Central memory CD8-positive, alpha-beta T cell (primary cell): ENCODE results near the gene DISP3.
"Not testable (repeated sequence)": the region's sequence is repeated elsewhere in the genome, so short reads cannot be mapped to it uniquely, and the experiment has no call there.

Source experiments
- ATAC-seq: fragments of 150-1000 bp; cut with Tn5 transposase; replicated peaks from 2 replicates; pipeline ENCODE4 v1.10.0; 2022; ENCODE audit warnings: mild to moderate bottlenecking, moderate FRiP score, moderate number of reproducible peaks; ENCODE audit not compliant: poor library complexity, severe bottlenecking; ENCODE audit errors: extremely low read depth
- DNase-seq, 2 donors: peaks; one replicate each; pipeline ENCODE4 v3.0.0; 2021; ENCODE audit warnings: low spot score in 2 of 2
- H3K27ac Mint-ChIP-seq: one replicate; pipeline ENCODE4 v1.8.0; 2022; ENCODE audit warnings: low read depth, mild to moderate bottlenecking, moderate library complexity, mixed read lengths
- H3K27me3 Mint-ChIP-seq: one replicate; pipeline ENCODE4 v1.8.0; 2022; ENCODE audit warnings: mixed read lengths
- H3K36me3 Mint-ChIP-seq: one replicate; pipeline ENCODE4 v1.8.0; 2022; ENCODE audit warnings: mild to moderate bottlenecking, moderate library complexity, mixed read lengths; ENCODE audit not compliant: insufficient read depth
- H3K4me1 Mint-ChIP-seq: one replicate; pipeline ENCODE4 v1.8.0; 2022; ENCODE audit warnings: mixed read lengths
- H3K4me3 Mint-ChIP-seq: one replicate; pipeline ENCODE4 v1.8.0; 2022; ENCODE audit warnings: mild to moderate bottlenecking, moderate library complexity, mixed read lengths
- H3K9me3 Mint-ChIP-seq: one replicate; pipeline ENCODE4 v1.8.0; 2022; ENCODE audit warnings: mixed read lengths

The DISP3 gene

GRCh38 chr1:11580049-11580448, 101.1 kb downstream of the DISP3 start:
- H3K27ac Mint-ChIP-seq, H3K4me3 Mint-ChIP-seq, H3K9me3 Mint-ChIP-seq: not testable (repeated sequence)

GRCh38 chr1:11581445-11581991, 102.6 kb downstream of the DISP3 start:
- no peak overlapping the region for H3K4me3 Mint-ChIP-seq
- no peaks in the 10 kb centered on the region for H3K4me1 Mint-ChIP-seq
- H3K27ac Mint-ChIP-seq = no peak overlapping the region
- DNase-seq (no peak), ATAC-seq (no peak)
- H3K27me3 Mint-ChIP-seq = peaks cover 91% of the 10 kb centered on the region
- no peaks in the 10 kb centered on the region for H3K9me3 Mint-ChIP-seq
- no peaks in the 10 kb centered on the region for H3K36me3 Mint-ChIP-seq

More at GRCh38 chr1:11580049-11580448, 101.1 kb downstream of the DISP3 start:
- H3K4me1 Mint-ChIP-seq, DNase-seq, ATAC-seq, H3K36me3 Mint-ChIP-seq: not testable (repeated sequence)
- peaks cover 89% of the 10 kb centered on the region for H3K27me3 Mint-ChIP-seq

- ATAC-seq = no peak
- Mint-ChIP-seq H3K27me3 (peaks cover 86% of the 10 kb centered on the region), H3K4me3 (no peak overlapping the region), H3K9me3 (no peaks in the 10 kb centered on the region), H3K36me3 (no peaks in the 10 kb centered on the region), H3K4me1 (no peaks in the 10 kb centered on the region), H3K27ac (no peak overlapping the region)
- DNase-seq = no peak
Measured at GRCh38 chr1:11585389-11585788, 106.4 kb downstream of the DISP3 start.
